Fibroblast of peridontal ligament (primary cell): ENCODE measurements around the gene TMEM203.
A peak's percentile ranks its signal among the peaks of the same experiment; 100 is the strongest.

Source experiments
- DNase-seq: peaks from one replicate; pipeline ENCODE4 v3.0.0-alpha.2; 2010; ENCODE audit errors: extremely low read depth

Gene TMEM203

DNA sequence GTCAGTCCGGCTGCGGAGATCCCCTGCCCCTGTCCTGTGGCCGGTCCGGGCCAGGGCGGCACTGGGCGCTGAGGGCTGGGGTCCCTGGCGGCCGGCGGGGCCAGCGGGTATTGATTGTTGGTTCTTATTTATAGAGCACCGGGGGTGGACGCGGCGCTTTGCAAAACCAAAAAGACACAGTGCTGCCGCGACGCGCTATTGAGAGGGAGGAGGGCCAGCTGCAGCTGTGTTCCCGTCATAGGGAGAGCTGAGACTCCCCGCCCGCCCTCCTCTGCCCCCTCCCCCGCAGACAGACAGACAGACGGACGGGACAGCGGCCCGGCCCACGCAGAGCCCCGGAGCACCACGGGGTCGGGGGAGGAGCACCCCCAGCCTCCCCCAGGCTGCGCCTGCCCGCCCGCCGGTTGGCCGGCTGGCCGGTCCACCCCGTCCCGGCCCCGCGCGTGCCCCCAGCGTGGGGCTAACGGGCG lies 38.1 kb downstream of the TMEM203 start:
- no peak for DNase-seq

DNA sequence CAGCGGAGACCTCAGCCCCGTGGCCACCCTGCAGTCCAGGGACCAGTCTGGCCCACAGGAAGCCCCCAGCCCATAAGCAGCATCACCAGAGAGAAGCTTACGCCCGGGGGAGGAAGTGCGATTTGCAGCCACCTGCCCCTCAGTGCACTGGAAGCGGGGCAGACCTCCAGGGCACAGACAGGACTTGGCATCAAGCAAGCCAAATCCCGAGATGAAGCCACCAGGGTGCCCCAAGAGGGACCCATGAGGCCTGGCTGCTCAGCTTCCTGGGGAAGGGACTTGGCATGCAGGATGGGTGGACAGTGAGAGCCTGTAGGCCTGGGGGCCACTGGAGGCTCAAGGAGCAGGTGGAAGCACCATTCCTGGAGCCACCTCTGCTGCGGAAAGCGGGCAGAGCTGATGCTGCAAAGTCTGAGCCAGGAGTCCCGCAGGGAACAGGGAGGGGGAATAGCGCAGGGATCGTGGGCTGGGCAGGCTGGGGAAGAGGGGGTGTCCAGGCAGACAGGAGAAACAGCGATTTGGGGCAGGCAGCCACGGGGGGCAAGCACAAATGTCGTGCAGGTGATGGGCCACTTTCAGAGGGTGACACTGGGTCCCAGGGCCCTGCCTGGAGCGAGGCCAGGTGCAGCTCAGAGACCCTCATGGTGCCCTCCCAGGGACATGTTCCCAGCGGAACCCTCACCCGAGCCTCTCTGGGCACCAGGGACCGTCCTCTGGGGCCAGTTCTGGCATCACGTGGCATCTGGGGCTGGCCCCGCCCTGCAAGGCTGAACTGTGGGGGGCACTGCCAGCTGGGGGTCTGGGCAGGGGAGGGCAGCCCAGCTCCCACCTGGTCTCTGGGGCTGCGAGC lies 38.8 kb downstream of the TMEM203 start:
- no peak for DNase-seq

DNA sequence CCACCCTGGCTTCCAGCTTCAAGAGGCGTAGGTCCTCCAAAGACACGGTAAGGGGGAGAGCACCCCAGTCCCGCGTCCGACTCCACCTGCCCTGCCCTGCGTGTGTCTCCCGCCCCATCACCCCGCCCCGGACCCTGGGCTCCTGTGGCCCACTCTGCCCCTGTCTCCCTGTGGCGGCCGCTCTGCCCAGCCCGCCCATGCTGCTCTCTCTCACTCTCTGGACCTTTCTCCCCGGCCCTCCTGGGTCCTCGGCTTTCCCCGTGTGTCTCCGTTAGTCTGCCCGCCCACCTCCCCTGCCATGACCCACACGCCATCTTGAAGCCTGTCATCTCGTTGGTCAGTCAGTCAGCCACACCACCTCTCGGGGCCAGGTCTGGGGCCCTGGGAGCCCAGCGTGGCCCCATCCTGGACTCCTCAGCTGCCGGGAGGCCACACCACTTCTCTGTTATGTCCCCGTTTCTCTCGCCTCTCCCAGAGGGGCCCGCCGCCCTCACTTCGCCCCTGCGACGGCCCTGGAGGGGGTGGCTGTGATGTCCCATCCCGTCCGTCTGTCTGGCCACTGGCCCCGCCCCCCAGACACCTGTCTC lies 40.1 kb downstream of the TMEM203 start:
- no peak for DNase-seq

DNA sequence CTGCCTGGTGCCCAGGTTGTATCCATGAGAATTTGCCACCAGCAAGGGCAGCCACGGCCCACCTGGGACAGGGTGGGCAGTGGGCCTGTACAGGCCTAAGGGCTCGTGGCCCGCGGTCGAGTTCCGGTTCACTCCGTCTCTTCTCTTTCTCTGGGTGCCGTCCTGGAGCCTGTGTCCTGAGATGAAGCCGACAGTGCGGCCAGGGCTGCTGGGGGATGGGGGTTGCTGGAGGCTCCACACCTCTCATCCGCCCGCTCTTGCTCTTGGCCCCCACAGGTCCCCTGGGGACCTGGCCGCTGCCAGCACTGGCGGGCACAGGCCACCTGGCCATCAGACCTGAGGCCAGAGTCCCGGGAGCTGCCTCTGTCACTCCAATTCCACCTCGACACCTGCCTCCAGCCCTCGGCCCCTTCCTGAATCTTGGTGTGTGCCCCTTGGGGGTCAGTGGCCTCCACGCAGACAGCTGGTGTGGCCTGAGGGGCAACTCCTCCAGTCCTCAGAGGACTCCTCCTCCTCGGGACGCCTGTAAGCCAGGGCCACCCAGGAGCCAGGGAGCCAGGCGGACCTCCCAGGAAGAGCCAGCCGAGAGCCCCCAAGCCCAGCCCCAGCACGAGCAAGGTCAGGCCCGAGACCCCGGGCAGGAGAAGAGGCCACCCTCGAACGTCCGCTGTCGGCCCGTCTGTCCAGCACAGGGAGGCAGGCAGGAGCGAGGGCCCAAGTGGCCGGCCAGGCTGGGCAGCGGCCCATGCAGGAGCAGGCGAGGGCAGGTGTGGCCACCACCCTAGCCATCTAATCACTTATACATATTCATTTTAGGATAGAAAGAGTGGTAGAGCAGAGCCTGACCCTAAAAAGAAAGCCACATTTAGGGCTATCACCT lies 40.8 kb downstream of the TMEM203 start:
- DNase-seq, result no peak

DNA sequence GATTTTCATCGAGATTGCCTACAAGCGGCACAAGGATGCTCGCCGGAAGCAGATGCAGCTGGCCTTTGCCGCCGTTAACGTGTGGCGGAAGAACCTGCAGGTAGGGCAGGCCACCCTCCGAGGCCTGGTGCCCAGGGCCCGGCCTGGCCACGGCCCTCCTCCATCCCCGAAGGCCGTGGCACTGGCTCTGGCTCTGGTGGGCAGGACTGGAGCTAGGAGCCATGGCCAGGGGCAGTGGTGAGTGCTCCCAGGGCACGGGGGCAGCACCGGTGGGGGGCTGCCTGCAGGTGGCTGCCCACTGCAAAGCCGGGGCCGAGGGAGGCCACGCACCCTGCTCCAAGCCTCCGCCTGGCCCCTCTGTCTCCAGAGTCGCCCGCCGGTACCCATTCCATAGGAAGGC lies 41.6 kb downstream of the TMEM203 start:
- DNase-seq, result no peak

DNA sequence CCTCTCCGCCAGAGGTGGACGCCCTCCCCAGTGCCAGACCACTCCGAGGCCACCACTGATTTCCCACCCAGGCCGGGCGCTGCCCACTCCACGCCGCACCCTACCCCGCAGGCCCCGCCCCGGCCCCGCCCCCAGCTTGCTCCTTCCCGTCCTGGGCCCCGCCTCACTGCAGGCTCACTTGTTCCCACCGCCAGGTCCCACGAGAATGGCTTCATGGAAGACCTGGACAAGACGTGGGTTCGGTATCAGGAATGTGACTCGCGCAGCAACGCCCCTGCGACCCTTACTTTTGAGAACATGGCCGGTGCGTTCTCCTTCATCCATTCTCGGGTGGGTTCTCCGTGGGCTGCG lies 42.1 kb downstream of the TMEM203 start:
- no peak for DNase-seq

DNA sequence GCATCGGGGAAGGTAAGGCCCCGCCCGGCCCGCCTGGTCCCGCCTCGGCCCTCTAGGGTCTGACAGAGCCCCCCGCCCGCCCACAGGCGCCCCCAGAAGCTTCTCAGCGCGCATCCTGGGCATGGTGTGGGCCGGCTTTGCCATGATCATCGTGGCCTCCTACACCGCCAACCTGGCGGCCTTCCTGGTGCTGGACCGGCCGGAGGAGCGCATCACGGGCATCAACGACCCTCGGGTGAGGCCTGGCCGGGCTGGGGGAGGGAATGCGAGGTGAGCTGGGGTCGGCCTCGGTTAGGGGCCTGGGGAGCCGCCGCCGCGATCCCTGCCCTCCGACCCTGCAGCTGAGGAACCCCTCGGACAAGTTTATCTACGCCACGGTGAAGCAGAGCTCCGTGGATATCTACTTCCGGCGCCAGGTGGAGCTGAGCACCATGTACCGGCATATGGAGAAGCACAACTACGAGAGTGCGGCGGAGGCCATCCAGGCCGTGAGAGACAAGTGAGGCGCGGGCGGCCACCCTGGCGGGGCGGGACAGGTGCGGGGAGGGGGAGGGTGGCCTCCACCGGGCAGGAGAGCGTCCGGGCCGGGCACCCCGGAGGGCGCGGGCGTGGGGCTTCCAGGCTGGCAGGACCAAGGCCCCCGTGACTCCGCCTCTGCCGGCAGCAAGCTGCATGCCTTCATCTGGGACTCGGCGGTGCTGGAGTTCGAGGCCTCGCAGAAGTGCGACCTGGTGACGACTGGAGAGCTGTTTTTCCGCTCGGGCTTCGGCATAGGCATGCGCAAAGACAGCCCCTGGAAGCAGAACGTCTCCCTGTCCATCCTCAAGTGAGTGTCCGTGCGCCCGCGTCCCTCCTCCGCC lies 42.7 kb downstream of the TMEM203 start:
- DNase-seq, result no peak

DNA sequence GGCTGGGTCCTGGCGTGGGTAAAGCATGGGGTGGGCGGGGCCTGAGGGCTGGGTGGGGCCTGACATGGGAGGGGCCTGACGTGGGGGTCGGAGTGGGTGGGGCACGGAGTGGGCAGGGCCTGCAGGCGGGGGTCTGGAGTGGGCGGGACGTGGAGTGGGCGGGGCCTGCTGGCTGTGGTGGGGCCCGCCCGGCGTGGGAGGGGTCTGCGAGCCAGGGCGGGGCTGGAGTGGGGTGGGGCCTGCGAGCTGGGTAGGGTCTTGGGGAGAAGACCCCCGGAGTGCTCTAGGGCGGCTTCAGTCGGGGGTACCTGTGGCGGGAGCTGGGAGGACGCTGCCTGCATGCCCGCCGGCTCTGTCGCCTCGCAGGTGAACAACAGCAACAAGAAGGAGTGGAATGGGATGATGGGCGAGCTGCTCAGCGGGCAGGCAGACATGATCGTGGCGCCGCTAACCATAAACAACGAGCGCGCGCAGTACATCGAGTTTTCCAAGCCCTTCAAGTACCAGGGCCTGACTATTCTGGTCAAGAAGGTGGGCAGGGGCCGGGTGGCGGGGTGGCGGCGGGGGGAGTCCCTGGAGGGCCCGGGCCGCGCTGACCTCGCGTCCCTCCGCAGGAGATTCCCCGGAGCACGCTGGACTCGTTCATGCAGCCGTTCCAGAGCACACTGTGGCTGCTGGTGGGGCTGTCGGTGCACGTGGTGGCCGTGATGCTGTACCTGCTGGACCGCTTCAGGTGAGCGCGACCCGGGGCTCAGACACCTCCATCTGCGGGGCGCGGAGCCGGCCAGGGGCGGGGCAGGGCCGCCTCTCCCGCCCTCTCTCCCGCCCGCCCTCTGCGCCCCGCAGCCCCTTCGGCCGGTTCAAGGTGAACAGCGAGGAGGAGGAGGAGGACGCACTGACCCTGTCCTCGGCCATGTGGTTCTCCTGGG lies 43.6 kb downstream of the TMEM203 start:
- DNase-seq, result no peak

DNA sequence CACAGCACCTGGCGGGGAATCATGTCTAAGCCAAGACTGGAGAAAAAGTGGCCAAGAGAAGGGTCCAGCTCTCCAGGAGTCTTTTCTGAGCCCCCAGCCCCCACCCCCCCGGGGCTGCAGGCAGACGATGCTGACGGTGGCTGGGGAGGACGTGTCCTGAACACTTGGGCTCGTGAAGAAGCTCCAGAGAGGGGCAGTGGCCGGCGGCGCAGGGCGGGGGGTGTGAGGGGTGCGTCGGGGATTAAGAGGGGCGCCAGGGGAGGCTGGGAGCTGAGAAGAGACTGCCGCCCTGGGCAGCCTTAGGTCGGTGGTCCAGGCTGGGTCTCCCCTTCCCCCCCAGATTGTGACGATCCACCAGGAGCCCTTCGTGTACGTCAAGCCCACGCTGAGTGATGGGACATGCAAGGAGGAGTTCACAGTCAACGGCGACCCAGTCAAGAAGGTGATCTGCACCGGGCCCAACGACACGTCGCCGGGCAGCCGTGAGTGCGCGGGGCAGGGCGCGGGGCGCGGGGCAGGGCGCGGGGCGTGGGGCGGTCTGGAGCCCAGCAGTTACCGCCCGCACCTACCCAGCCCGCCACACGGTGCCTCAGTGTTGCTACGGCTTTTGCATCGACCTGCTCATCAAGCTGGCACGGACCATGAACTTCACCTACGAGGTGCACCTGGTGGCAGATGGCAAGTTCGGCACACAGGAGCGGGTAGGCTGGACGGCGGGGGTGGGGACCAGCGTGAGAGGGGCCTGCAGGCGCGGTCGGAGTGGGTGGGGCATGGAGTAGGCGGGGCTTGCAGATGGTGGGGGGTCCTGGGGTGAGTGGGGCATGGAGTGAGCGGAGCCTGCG lies 44.5 kb downstream of the TMEM203 start:
- DNase-seq, result no peak

DNA sequence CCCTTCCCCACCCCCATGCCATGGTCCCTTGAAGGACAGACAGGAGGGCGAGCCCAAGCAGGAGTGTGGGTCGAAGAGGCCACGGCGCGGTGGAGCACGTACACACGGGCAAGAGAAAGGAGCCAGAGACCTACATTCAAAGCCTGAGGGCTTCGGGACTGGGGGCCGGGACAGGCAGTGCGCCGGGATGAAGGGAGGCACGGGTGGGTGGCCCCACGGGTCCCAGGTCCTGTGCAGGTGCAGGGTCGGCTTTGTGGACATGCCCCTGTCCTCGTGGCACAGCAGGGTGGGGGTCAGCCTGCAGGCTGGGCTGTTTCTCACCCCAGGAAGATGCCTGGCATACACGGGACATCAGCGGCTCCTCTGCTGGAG lies 45.4 kb downstream of the TMEM203 start:
- no peak for DNase-seq

DNA sequence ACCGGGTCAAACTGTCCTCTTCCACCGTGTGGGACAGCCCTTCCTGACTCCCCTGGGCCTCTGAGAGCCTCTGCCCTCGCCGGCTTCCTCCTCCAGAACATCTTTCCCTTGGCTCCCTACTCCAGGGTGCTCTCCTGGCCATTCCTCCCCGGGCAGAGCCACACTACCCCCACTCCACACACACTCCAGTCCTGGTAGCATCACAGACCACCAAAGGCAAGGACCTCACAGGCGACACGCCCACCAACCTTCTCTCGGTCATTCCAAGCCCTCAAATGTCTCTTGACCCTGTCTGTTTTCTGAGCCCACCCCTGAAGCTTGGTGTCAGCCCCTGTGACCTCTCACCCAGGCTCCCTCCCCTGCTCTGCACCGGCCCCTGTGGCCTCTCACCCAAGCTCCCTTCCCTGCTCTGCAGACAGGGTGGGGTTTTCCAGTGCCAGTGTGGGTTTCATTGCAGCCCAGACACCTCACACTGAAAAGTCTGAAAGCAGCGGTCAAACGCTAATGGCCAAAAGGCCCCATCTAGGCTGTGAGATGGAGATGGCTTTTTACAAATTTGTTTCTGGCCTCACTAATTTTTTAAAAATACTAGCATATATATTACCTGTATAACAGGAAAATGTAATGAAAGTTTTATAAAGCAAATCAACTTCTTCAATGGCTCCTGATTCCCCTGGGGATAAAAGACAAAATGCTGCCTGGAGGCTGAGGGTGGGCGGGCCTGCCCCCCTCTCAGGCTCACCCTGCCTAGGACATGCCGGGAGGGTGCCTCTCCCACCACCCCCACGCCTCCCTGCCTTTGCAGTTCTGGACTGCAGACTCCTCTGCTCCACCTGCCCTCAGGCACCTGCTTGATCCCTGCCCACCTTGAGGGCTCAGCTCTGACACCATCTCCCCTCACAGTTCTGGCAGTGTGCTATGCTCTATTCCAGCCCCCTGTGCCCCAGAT lies 46.1 kb downstream of the TMEM203 start:
- DNase-seq, result no peak

DNA sequence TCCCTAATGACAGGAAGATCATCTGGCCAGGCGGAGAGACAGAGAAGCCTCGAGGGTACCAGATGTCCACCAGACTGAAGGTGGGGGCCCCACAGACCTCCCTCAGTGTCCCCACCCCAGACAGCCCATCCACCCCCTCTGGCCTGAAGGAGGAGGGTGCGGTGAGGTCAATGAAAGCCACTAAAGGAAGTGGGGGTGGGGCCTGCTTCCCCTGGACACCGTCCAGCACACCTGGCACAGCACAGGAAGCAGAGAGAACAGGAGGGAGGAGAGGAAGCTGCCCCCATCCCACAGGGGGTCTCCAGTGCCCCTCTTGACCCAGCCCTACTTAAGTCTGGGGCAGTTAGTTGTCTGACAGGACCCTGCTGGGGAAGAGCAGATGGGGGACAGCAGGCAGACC lies 46.8 kb downstream of the TMEM203 start:
- no peak for DNase-seq

DNA sequence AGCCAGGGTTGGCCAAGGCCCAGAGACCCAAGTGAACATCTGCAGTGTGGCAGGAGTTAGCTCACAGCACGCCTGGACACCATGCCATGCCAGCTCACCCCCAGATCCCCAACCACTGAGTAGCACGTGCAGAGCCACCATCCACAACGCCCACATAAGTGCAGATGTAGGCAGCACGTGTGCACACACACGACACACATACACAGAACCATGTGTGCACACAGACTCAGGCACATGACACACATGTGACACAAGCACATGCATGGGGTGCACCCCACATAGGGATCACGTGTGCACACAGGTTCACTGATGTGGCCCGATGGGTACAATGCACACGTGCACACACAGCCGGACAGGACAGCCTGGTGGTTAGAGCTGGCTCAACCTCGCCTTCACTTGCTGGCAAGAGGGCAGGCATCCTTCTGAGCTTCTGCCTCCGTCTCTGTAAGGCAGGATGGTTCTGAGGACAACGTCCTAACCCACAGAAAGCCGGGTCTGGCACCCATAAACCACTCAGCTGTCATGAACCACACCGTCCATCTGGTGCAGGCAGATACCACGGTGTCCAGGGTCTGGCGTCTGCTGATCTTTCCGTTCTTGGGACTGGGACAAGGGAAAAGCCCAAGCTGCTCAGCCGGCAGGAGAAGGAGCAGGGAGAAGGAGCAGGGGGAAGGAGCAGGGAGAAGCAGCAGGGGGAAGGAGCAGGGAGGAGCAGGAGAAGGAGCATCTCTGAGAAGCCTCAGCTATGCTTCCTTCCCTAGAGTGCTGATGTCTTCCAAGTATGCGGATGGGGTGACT lies 47.6 kb downstream of the TMEM203 start:
- DNase-seq, result no peak

DNA sequence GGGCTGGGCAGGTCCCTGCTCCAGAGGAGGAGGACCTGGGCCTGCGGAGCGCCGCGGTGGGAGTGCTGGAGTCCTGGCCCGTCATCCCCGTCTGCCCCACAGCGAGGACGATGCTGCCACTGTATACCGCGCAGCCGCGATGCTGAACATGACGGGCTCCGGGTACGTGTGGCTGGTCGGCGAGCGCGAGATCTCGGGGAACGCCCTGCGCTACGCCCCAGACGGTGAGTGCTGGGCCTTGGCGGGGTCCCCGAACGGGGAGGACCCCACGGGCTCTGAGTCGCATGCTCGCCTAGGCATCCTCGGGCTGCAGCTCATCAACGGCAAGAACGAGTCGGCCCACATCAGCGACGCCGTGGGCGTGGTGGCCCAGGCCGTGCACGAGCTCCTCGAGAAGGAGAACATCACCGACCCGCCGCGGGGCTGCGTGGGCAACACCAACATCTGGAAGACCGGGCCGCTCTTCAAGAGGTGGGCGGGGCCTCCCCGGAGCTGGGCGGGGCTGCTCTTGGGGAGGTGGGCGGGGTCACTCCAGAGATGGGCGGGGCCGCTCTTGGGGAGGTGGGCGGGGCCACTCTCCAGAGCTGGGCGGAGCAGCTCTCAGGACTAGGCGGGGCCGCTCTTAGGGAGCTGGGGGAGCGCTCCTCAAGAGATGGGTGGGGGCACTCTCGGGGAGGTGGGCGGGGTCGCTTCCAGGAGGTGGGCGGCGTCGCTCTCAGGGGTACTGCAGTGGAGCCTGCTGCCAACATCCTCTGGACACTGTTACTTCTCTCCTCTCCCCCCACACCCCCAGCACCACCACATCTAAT lies 48.7 kb downstream of the TMEM203 start:
- peak; percentile 11 for DNase-seq
